ENCODE data around the gene SF3A2. TPM values are rescaled to one million over a fixed set of nuclear protein-coding genes. Genes with fewer than 3 reads are reported as not detected.

Gene SF3A2
- total RNA-seq, 1 donor from 2014 or later, result 129 TPM

- peak overlapping the region; percentile 44 for H3K4me3 Mint-ChIP-seq
- H3K27me3 Mint-ChIP-seq, result peaks cover 44% of the 10 kb centered on the region
- no peak for TF ChIP-seq CTCF (conservative IDR thresholded peaks at IDR 0.05)
- H3K27ac Mint-ChIP-seq, result peak overlapping the region; percentile 28
- no peaks in the 10 kb centered on the region for H3K36me3 Mint-ChIP-seq
- peaks cover 5% of the 10 kb centered on the region for H3K4me1 Mint-ChIP-seq (ENCODE audit: unreplicated experiment)
- H3K9me3 Mint-ChIP-seq, result no peaks in the 10 kb centered on the region
- DNase-seq (ENCODE audit: extremely low spot score, unreplicated experiment), result no peak
These were observed 46.2 kb downstream of the SF3A2 start for GRCh38 chr19:2282862-2283237.

- no peaks in the 10 kb centered on the region for H3K36me3 Mint-ChIP-seq
- H3K9me3 Mint-ChIP-seq, result no peaks in the 10 kb centered on the region
- peaks cover 5% of the 10 kb centered on the region for H3K4me1 Mint-ChIP-seq (ENCODE audit: unreplicated experiment)
- DNase-seq (ENCODE audit: extremely low spot score, unreplicated experiment), result no peak
- H3K27ac Mint-ChIP-seq, result no peak overlapping the region
- H3K27me3 Mint-ChIP-seq, result peaks cover 55% of the 10 kb centered on the region
- no peak overlapping the region for H3K4me3 Mint-ChIP-seq
- no peak for TF ChIP-seq CTCF (conservative IDR thresholded peaks at IDR 0.05)
These were observed 47.3 kb downstream of the SF3A2 start for GRCh38 chr19:2283835-2284507.

- H3K4me1 Mint-ChIP-seq (ENCODE audit: unreplicated experiment), result peaks cover 5% of the 10 kb centered on the region
- H3K9me3 Mint-ChIP-seq, result no peaks in the 10 kb centered on the region
- H3K27ac Mint-ChIP-seq, result no peak overlapping the region
- no peak for TF ChIP-seq CTCF (conservative IDR thresholded peaks at IDR 0.05)
- H3K4me3 Mint-ChIP-seq, result no peak overlapping the region
- DNase-seq (ENCODE audit: extremely low spot score, unreplicated experiment), result no peak
- H3K36me3 Mint-ChIP-seq, result no peaks in the 10 kb centered on the region
- H3K27me3 Mint-ChIP-seq, result peaks cover 75% of the 10 kb centered on the region
These were observed 49.9 kb downstream of the SF3A2 start for GRCh38 chr19:2286402-2287140.

GRCh38 chr19:2287585-2288337, 51.1 kb downstream of the SF3A2 start:
- H3K27me3 Mint-ChIP-seq, result peaks cover 75% of the 10 kb centered on the region
- H3K4me3 Mint-ChIP-seq, result no peak overlapping the region
- H3K9me3 Mint-ChIP-seq, result no peaks in the 10 kb centered on the region
- no peak for TF ChIP-seq CTCF (conservative IDR thresholded peaks at IDR 0.05)
- no peaks in the 10 kb centered on the region for H3K36me3 Mint-ChIP-seq
- peaks cover 2% of the 10 kb centered on the region for H3K4me1 Mint-ChIP-seq (ENCODE audit: unreplicated experiment)
- H3K27ac Mint-ChIP-seq, result no peak overlapping the region
- DNase-seq (ENCODE audit: extremely low spot score, unreplicated experiment), result no peak

GRCh38 chr19:2288338-2288817, 51.8 kb downstream of the SF3A2 start:
- Mint-ChIP-seq H3K4me1 (ENCODE audit: unreplicated experiment) (no peaks in the 10 kb centered on the region), H3K9me3 (no peaks in the 10 kb centered on the region), H3K36me3 (no peaks in the 10 kb centered on the region), H3K27ac (no peak overlapping the region), H3K4me3 (peak overlapping the region; percentile 58), H3K27me3 (peaks cover 76% of the 10 kb centered on the region)
- no peak for TF ChIP-seq CTCF (conservative IDR thresholded peaks at IDR 0.05)
- no peak for DNase-seq (ENCODE audit: extremely low spot score, unreplicated experiment)

Data from type B pancreatic cell (in vitro differentiated cells).